HTR-8/SVneo (cell line): ENCODE measurements around the gene NXPE3.

Source experiments
- DNase-seq: peaks from one replicate; pipeline ENCODE4 v3.0.0; 2011; ENCODE audit warnings: low spot score, mixed read lengths; ENCODE audit not compliant: insufficient read length
- FAIRE-seq: peaks from 2 replicates; lab custom pipeline; 2011; peaks lifted over from hg19 to GRCh38; lab: Jason Lieb, UNC

The NXPE3 gene

GRCh38 chr3:101865751-101866509, 86.9 kb downstream of the NXPE3 start:
- FAIRE-seq: no peak

GRCh38 chr3:101867511-101867910, 88.5 kb downstream of the NXPE3 start:
- no peak for FAIRE-seq
- no peak for DNase-seq

More at GRCh38 chr3:101865751-101866509, 86.9 kb downstream of the NXPE3 start:
- no peak for DNase-seq

- no peak for DNase-seq
- no peak for FAIRE-seq
Observed at GRCh38 chr3:101867996-101868395, 89.0 kb downstream of the NXPE3 start.

- DNase-seq (no peak), FAIRE-seq (no peak)
Observed at GRCh38 chr3:101868534-101869464, 89.8 kb downstream of the NXPE3 start.

- no peak for DNase-seq
- FAIRE-seq: no peak
Observed at GRCh38 chr3:101870138-101870537, 91.1 kb downstream of the NXPE3 start.

GRCh38 chr3:101873619-101874018, 94.6 kb downstream of the NXPE3 start:
- no peak for DNase-seq
- FAIRE-seq: no peak

GRCh38 chr3:101876142-101876541, 97.1 kb downstream of the NXPE3 start:
- DNase-seq (no peak), FAIRE-seq (no peak)
